Keratinocyte (primary cell): ENCODE measurements around the gene PLSCR4.

Experiments
- CTCF ChIP-seq, 3 experiments: IDR thresholded peaks in 1 of 3; conservative IDR thresholded peaks in 1 of 3; optimal IDR thresholded peaks in 1 of 3; 2 replicates in 2 of 3; 3 replicates in 1 of 3; pipeline versions ENCODE3 to v1.5.1; 2011; ENCODE audit warnings: low read length in 3 of 3, mild to moderate bottlenecking in 3 of 3, moderate library complexity in 2 of 3, control low read depth in 1 of 3, inconsistent platforms in 1 of 3; ENCODE audit not compliant: insufficient read depth in 2 of 3; ENCODE audit errors: extremely low read depth in 1 of 3
- EZH2 ChIP-seq: IDR thresholded peaks from one replicate; pipeline ENCODE4 v1.6.1; 2012; ENCODE audit warnings: inconsistent platforms, mild to moderate bottlenecking, low read length, moderate library complexity

- TF ChIP-seq CTCF (optimal IDR thresholded peaks at IDR 0.05 in 1 of 3, IDR thresholded peaks at IDR 0.05 in 1 of 3, conservative IDR thresholded peaks at IDR 0.05 in 1 of 3; ENCODE audit: extremely low read depth in 1 of 3, insufficient read depth in 2 of 3, low read length in 3 of 3): no peak
- TF ChIP-seq EZH2: no peak
Observed at GRCh38 chr3:146243559-146243958, 7.3 kb downstream of the PLSCR4 start.
